ENCODE results near the gene THSD7B.

The THSD7B gene

DNA sequence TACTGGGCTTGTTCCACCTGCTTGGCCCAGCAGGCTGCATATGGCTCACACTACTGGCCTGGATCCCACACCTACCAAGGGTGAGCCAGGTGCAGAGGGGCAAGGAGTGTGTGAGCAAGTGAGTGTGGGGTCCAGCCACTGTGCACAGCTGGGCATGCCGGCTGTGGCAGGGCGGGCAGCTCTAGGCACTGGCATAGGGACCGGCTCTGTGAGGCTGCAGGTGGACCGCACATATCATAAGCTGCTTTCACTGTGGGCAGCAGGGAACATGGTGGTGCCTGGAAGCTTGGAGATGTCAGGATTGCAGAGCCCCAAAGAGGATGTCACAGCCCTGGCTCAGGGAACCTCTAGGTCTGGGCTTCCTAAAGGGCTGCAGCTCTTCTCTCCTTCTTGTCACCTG is 154.3 kb downstream of the THSD7B start:
- H3K4me3 ChIP-seq (ENCODE audit: low read depth, low read length): no peak overlapping the region
- TF ChIP-seq CTCF (IDR thresholded peaks at IDR 0.05; ENCODE audit: borderline replicate concordance, insufficient read depth, low read depth, low read length): no peak

- no peak overlapping the region for H3K4me3 ChIP-seq (ENCODE audit: low read depth, low read length)
- no peak for TF ChIP-seq CTCF (IDR thresholded peaks at IDR 0.05; ENCODE audit: borderline replicate concordance, insufficient read depth, low read depth, low read length)
These were observed 155.4 kb downstream of the THSD7B start for GRCh38 chr2:136920652-136921333.

GRCh38 chr2:136927156-136927555 is 161.8 kb downstream of the THSD7B start:
- TF ChIP-seq CTCF (IDR thresholded peaks at IDR 0.05; ENCODE audit: borderline replicate concordance, insufficient read depth, low read depth, low read length): no peak
- H3K4me3 ChIP-seq (ENCODE audit: low read depth, low read length): no peak overlapping the region

GRCh38 chr2:136929531-136929930 is 164.2 kb downstream of the THSD7B start:
- no peak overlapping the region for H3K4me3 ChIP-seq (ENCODE audit: low read depth, low read length)
- TF ChIP-seq CTCF (IDR thresholded peaks at IDR 0.05; ENCODE audit: borderline replicate concordance, insufficient read depth, low read depth, low read length): no peak

GRCh38 chr2:136932700-136933099 is 167.4 kb downstream of the THSD7B start:
- no peak overlapping the region for H3K4me3 ChIP-seq (ENCODE audit: low read depth, low read length)
- peak; percentile 44; the same call in 1 of the 2 replicates for TF ChIP-seq CTCF (IDR thresholded peaks at IDR 0.05; ENCODE audit: borderline replicate concordance, insufficient read depth, low read depth, low read length)

- TF ChIP-seq CTCF (IDR thresholded peaks at IDR 0.05; ENCODE audit: borderline replicate concordance, insufficient read depth, low read depth, low read length): peak; percentile 3; the same call in 1 of the 2 replicates
- H3K4me3 ChIP-seq (ENCODE audit: low read depth, low read length): no peak overlapping the region
These were observed 169.8 kb downstream of the THSD7B start for GRCh38 chr2:136935119-136935518.

DNA sequence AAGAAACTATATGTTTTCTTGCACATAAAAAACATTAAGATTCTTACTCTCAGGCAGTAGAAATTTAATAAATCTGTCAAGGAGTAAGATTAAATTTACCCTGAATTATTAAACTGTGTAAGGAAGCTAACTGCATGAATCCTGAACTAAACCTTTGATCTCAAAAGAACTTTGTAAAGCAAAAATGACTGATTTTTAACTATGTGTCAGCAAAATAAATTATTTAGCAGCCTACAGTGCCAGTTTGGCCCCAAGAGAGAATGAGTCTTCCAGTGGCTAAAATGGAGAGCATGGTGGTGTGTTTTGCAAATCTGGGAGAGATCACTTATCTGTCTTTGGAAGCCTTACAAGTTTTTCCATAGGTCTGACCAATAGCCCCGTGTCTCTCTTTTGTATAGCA is 190.7 kb downstream of the THSD7B start:
- TF ChIP-seq CTCF (IDR thresholded peaks at IDR 0.05; ENCODE audit: borderline replicate concordance, insufficient read depth, low read depth, low read length): no peak
- no peak overlapping the region for H3K4me3 ChIP-seq (ENCODE audit: low read depth, low read length)
